ENCODE results near the gene MMUT.

MMUT gene

GRCh38 chr6:49462071-49462470 lies 982 bp downstream of the MMUT start:
- TF ChIP-seq CTCF (IDR thresholded peaks at IDR 0.05; ENCODE audit: borderline replicate concordance, extremely low read depth, low read length, poor library complexity, severe bottlenecking) (no peak), EZH2 (IDR thresholded peaks at IDR 0.05; ENCODE audit: borderline replicate concordance, low read depth, low read length, severe bottlenecking) (no peak)
- no peak overlapping the region; the same call in 1 of the 2 replicates for H3K27ac ChIP-seq (ENCODE audit: low read length)
- peaks cover 18% of the 10 kb centered on the region; the same call in 1 of the 2 replicates for H3K36me3 ChIP-seq (ENCODE audit: insufficient read depth, low read length)
- peaks cover 45% of the 10 kb centered on the region for H3K4me1 ChIP-seq (ENCODE audit: insufficient read depth, low read length)
- peak overlapping the region; percentile 92 for H2AFZ ChIP-seq (ENCODE audit: low read depth, low read length)
- peak overlapping the region; percentile 89 to 93; a peak in 3 of 4 replicates for H3K4me3 ChIP-seq (ENCODE audit: low read depth in 1 of 2, low read length in 2 of 2)
- no peak for ATAC-seq (ENCODE audit: insufficient read depth, low read depth)
- H3K9me3 ChIP-seq (ENCODE audit: insufficient read depth, low read length, severe bottlenecking) = no peaks in the 10 kb centered on the region
- H3K79me2 ChIP-seq (ENCODE audit: insufficient read depth, low read length) = peaks cover 74% of the 10 kb centered on the region
- no peak for DNase-seq
- H4K20me1 ChIP-seq (ENCODE audit: insufficient read depth, low read length) = peaks cover 4% of the 10 kb centered on the region
- H3K9ac ChIP-seq (ENCODE audit: low read depth, low read length) = peak overlapping the region; percentile 76
- no peaks in the 10 kb centered on the region for H3K27me3 ChIP-seq (ENCODE audit: insufficient read depth, low read length, poor library complexity)
- peak overlapping the region; percentile 82 for H3K4me2 ChIP-seq (ENCODE audit: insufficient read depth, low read length)

DNA sequence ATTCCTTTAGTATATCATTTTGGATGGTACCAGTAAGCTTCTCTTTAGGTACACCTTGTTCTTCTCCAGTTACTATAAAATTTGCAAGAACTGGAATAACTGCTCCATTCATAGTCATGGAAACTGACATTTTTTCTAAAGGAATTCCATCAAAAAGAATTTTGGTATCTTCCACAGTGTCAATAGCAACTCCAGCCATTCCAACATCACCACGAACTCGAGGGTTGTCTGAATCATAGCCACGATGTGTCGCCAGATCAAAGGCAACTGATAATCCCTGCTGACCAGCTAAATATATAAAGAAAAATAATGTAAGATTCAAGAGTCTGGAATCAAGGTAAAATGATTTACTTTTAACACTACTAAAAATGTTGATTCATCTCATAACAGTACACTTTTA lies 5.3 kb downstream of the MMUT start:
- Histone ChIP-seq H3K9me3 (ENCODE audit: insufficient read depth, low read length, severe bottlenecking) (no peaks in the 10 kb centered on the region), H3K4me1 (ENCODE audit: insufficient read depth, low read length) (peaks cover 16% of the 10 kb centered on the region), H3K9ac (ENCODE audit: low read depth, low read length) (no peak overlapping the region), H3K4me2 (ENCODE audit: insufficient read depth, low read length) (no peak overlapping the region), H3K4me3 (ENCODE audit: low read depth in 1 of 2, low read length in 2 of 2) (no peak overlapping the region), H3K27me3 (ENCODE audit: insufficient read depth, low read length, poor library complexity) (no peaks in the 10 kb centered on the region), H2AFZ (ENCODE audit: low read depth, low read length) (no peak overlapping the region), H3K36me3 (ENCODE audit: insufficient read depth, low read length) (peaks cover 27% of the 10 kb centered on the region), H4K20me1 (ENCODE audit: insufficient read depth, low read length) (no peaks in the 10 kb centered on the region), H3K79me2 (ENCODE audit: insufficient read depth, low read length) (peaks cover 36% of the 10 kb centered on the region), H3K27ac (ENCODE audit: low read length) (no peak overlapping the region)
- ATAC-seq (ENCODE audit: insufficient read depth, low read depth) (no peak), DNase-seq (no peak)
- TF ChIP-seq EZH2 (IDR thresholded peaks at IDR 0.05; ENCODE audit: borderline replicate concordance, low read depth, low read length, severe bottlenecking) (no peak), CTCF (IDR thresholded peaks at IDR 0.05; ENCODE audit: borderline replicate concordance, extremely low read depth, low read length, poor library complexity, severe bottlenecking) (no peak)

- Histone ChIP-seq H3K4me3 (ENCODE audit: low read depth in 1 of 2, low read length in 2 of 2) (no peak overlapping the region), H3K4me2 (ENCODE audit: insufficient read depth, low read length) (no peak overlapping the region), H4K20me1 (ENCODE audit: insufficient read depth, low read length) (no peaks in the 10 kb centered on the region), H3K27ac (ENCODE audit: low read length) (peak overlapping the region; percentile 18; the same call in 1 of the 2 replicates), H2AFZ (ENCODE audit: low read depth, low read length) (no peak overlapping the region), H3K79me2 (ENCODE audit: insufficient read depth, low read length) (peaks cover 9% of the 10 kb centered on the region; the same call in 1 of the 2 replicates), H3K4me1 (ENCODE audit: insufficient read depth, low read length) (no peaks in the 10 kb centered on the region; the same call in 1 of the 2 replicates), H3K9me3 (ENCODE audit: insufficient read depth, low read length, severe bottlenecking) (no peaks in the 10 kb centered on the region), H3K36me3 (ENCODE audit: insufficient read depth, low read length) (peaks cover 41% of the 10 kb centered on the region), H3K27me3 (ENCODE audit: insufficient read depth, low read length, poor library complexity) (no peaks in the 10 kb centered on the region), H3K9ac (ENCODE audit: low read depth, low read length) (no peak overlapping the region)
- ATAC-seq (ENCODE audit: insufficient read depth, low read depth) = no peak
- DNase-seq = no peak
- TF ChIP-seq CTCF (IDR thresholded peaks at IDR 0.05; ENCODE audit: borderline replicate concordance, extremely low read depth, low read length, poor library complexity, severe bottlenecking) (no peak), EZH2 (IDR thresholded peaks at IDR 0.05; ENCODE audit: borderline replicate concordance, low read depth, low read length, severe bottlenecking) (no peak)
Observed at GRCh38 chr6:49454787-49455709, 8.0 kb downstream of the MMUT start.
